ENCODE measurements around the gene TEX28.
A peak's percentile ranks its signal among the peaks of the same experiment; 100 is the strongest.

The TEX28 gene

DNA sequence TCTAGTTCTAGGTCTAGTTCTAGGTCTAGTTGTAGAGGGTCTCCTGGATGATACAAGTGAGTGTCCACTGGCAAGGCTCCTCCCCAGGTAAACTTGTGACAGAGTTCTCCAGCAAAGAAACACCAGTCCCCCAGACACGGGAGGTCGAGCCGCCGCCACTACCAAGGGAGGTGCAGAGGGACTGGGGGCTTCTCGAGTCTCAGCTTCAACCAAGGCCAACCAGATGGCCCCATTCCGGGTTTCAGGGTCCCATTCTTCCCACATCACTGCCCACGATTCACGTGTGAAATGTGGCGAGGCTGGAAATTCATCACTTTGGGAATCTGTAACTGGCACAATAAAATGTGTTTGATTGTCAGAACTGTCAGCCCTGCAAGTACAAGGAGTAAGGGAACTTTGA lies 38.2 kb upstream of the TEX28 start:
- Histone ChIP-seq H3K4me1 (ENCODE audit: control insufficient read depth in 1 of 2, insufficient read depth in 1 of 2, low read depth in 1 of 2, low read length in 1 of 2) (peaks cover 15% of the 10 kb centered on the region in 2 experiments), H3K9me3 (no peaks in the 10 kb centered on the region), H3K36me3 (no peaks in the 10 kb centered on the region), H3K27me3 (no peaks in the 10 kb centered on the region), H3K4me3 (ENCODE audit: low read depth in 1 of 2, low read length in 1 of 2) (no peak overlapping the region), H3K27ac (peak overlapping the region; percentile 91)
- TF ChIP-seq, protein P1, sequence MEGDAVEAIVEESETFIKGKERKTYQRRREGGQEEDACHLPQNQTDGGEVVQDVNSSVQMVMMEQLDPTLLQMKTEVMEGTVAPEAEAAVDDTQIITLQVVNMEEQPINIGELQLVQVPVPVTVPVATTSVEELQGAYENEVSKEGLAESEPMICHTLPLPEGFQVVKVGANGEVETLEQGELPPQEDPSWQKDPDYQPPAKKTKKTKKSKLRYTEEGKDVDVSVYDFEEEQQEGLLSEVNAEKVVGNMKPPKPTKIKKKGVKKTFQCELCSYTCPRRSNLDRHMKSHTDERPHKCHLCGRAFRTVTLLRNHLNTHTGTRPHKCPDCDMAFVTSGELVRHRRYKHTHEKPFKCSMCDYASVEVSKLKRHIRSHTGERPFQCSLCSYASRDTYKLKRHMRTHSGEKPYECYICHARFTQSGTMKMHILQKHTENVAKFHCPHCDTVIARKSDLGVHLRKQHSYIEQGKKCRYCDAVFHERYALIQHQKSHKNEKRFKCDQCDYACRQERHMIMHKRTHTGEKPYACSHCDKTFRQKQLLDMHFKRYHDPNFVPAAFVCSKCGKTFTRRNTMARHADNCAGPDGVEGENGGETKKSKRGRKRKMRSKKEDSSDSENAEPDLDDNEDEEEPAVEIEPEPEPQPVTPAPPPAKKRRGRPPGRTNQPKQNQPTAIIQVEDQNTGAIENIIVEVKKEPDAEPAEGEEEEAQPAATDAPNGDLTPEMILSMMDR (IDR thresholded peaks at IDR 0.05) = no peak

DNA sequence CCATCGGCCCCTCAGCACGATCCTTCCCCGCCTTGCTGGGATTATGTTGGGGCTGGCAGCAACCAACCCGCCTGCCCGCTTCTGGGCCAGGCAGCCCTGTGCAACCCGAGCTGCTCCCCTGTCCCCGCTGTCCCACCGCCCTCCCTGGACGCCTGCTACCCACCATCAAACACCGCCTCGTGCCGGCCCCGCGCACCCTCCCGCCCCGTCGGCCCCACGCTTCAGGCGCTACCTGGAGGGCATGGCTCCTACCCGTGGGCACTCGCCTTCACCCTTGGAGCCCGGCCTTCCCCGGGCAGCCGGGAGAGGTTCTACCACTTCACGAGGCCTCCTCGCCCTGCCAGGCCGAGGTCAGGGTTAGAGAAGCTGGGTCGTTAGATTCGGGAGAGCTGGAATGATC lies 37.6 kb upstream of the TEX28 start:
- H3K4me3 ChIP-seq (ENCODE audit: low read depth in 1 of 2, low read length in 1 of 2) = no peak overlapping the region
- H3K27me3 ChIP-seq = no peaks in the 10 kb centered on the region
- no peaks in the 10 kb centered on the region for H3K9me3 ChIP-seq
- TF ChIP-seq, protein P1 (IDR thresholded peaks at IDR 0.05) = no peak
- H3K36me3 ChIP-seq = no peaks in the 10 kb centered on the region
- no peak overlapping the region for H3K27ac ChIP-seq
- peaks cover 15% of the 10 kb centered on the region in 2 experiments for H3K4me1 ChIP-seq (ENCODE audit: control insufficient read depth in 1 of 2, insufficient read depth in 1 of 2, low read depth in 1 of 2, low read length in 1 of 2)

DNA sequence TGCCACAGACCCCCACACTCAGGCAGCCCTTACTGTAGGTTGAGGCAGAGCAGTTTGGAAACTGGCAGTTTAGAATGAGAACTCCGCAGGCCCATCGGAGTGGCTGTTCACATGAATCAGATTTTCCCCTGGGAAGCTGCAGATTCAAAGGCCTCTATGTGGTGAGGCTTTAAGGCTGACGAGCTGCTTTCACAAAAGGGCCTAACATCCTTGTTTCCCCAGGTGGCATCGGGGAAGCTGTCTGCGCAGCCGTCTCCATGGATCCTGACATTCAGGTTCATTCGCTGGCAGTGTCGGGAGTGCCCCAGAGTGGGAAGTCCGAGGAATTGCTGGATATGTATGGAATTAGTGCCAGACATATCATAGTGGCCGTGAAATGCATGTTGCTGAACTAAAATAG lies 34.4 kb upstream of the TEX28 start:
- no peaks in the 10 kb centered on the region for H3K27me3 ChIP-seq
- TF ChIP-seq, protein P1 (IDR thresholded peaks at IDR 0.05) = no peak
- H3K27ac ChIP-seq = no peak overlapping the region
- H3K4me1 ChIP-seq (ENCODE audit: control insufficient read depth in 1 of 2, insufficient read depth in 1 of 2, low read depth in 1 of 2, low read length in 1 of 2) = peaks cover 10 to 11% of the 10 kb centered on the region in 2 experiments
- no peaks in the 10 kb centered on the region for H3K36me3 ChIP-seq
- H3K4me3 ChIP-seq (ENCODE audit: low read depth in 1 of 2, low read length in 1 of 2) = no peak overlapping the region
- H3K9me3 ChIP-seq = no peaks in the 10 kb centered on the region

DNA sequence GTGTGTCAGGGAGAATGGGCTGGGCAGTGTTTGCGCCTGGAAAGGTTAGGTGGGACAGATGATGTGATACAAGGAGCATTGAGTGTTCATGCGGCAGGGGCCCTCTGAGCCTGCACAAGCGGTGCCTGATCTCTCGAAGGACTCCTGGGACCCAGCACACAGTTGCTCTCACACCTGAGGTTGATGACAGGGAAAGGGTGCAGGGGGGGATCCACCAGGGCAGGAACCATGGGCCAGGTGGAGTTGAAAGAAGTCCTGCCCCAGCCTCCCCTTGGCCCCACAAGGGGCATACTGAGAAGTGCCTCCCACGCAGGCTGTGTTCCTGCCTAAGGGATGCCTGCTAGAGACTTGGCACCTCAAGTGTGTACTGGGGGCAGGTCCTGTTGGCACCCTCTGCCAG lies 33.7 kb upstream of the TEX28 start:
- Histone ChIP-seq H3K27ac (no peak overlapping the region), H3K4me1 (ENCODE audit: control insufficient read depth in 1 of 2, insufficient read depth in 1 of 2, low read depth in 1 of 2, low read length in 1 of 2) (peaks cover 3 to 5% of the 10 kb centered on the region in 2 experiments)

DNA sequence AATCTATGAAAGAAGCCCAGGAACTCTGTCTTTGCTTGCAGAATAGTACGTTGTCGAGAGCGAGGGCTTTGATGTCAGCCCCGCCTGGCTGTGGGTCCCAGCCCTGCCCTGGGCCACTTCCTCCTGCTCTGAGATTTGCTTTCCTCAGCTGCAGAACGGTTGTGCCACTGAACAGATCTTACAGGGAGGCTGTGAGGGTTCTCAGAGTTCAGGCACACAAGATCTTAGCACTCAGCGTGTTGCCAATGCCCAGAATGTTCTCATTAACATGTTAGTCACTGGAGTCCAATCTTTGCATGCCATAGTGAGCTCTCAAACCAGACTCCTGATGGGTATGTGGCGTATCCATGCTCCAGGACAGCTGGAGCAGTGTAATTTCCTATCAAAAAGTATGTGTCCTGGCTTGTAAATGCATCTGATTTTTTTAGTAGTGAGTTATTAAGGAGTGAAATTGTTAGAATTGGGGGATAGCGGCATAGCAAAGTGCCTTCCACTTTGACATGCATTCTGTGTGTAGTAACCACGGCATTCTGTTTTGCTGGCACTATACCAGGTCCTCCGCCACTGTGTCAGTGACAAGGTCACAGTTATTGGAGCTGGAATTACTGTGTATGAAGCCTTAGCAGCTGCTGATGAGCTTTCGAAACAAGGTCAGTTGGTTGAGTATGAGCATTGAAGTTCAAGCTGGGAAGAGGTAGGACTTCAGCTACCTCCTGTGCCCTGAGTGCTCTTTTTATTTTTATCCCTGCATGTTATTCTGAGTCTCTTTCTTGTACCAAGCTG lies 32.3 kb upstream of the TEX28 start:
- Histone ChIP-seq H3K4me3 (ENCODE audit: low read depth in 1 of 2, low read length in 1 of 2) (no peak overlapping the region), H3K27ac (no peak overlapping the region)
- TF ChIP-seq, protein P1 (IDR thresholded peaks at IDR 0.05) = no peak

More for the DNA sequence above, 33.7 kb upstream of the TEX28 start:
- Histone ChIP-seq H3K36me3 (no peaks in the 10 kb centered on the region), H3K9me3 (no peaks in the 10 kb centered on the region), H3K27me3 (no peaks in the 10 kb centered on the region), H3K4me3 (ENCODE audit: low read depth in 1 of 2, low read length in 1 of 2) (no peak overlapping the region)
- TF ChIP-seq, protein P1 (IDR thresholded peaks at IDR 0.05) = no peak

More for the DNA sequence above, 32.3 kb upstream of the TEX28 start:
- H3K9me3 ChIP-seq = no peaks in the 10 kb centered on the region
- no peaks in the 10 kb centered on the region for H3K4me1 ChIP-seq (ENCODE audit: control insufficient read depth in 1 of 2, insufficient read depth in 1 of 2, low read depth in 1 of 2, low read length in 1 of 2)
- H3K27me3 ChIP-seq = no peaks in the 10 kb centered on the region
- no peaks in the 10 kb centered on the region for H3K36me3 ChIP-seq
